GM12801 (cell line): Measurements from ENCODE around the gene ADAMTSL3.

ENCODE experiments used
- TF ChIP-seq, protein P1 (sequence below): IDR thresholded peaks from one replicate; pipeline ENCODE4 v1.5.1; 2011; ENCODE audit warnings: control low read depth; ENCODE audit not compliant: insufficient read length; ENCODE audit errors: extremely low read depth

Gene ADAMTSL3

GRCh38 chr15:83694536-83694935 is 40.6 kb downstream of the ADAMTSL3 start:
- TF ChIP-seq, protein P1, sequence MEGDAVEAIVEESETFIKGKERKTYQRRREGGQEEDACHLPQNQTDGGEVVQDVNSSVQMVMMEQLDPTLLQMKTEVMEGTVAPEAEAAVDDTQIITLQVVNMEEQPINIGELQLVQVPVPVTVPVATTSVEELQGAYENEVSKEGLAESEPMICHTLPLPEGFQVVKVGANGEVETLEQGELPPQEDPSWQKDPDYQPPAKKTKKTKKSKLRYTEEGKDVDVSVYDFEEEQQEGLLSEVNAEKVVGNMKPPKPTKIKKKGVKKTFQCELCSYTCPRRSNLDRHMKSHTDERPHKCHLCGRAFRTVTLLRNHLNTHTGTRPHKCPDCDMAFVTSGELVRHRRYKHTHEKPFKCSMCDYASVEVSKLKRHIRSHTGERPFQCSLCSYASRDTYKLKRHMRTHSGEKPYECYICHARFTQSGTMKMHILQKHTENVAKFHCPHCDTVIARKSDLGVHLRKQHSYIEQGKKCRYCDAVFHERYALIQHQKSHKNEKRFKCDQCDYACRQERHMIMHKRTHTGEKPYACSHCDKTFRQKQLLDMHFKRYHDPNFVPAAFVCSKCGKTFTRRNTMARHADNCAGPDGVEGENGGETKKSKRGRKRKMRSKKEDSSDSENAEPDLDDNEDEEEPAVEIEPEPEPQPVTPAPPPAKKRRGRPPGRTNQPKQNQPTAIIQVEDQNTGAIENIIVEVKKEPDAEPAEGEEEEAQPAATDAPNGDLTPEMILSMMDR = no peak

- TF ChIP-seq, protein P1 = no peak
Observed at GRCh38 chr15:83695246-83695645, 41.3 kb downstream of the ADAMTSL3 start.

DNA sequence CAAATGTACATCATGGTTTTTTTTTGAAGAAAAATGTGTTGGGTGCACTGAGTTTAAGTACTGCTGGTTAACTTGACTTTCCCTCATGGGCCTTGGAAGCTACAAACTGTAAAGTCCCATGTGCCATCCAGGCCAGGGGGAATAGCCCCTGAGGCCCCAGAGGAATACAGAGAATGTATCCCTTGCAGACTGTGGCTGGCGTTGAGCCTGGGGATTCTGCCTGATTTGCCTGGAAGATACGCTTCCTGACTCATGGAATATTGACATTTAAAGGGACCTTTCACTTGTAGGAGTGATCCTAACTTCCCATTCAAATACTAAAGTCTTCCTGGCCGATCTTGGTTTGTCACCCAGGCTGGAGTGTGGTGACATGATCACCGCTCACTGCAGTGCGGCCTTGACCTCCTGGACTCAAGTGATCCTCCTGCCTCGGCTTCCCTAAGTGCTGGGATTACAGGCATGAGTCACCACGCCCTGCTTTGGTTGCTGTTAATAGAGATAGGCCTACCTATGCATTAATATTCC is 42.0 kb downstream of the ADAMTSL3 start:
- TF ChIP-seq, protein P1 = no peak

DNA sequence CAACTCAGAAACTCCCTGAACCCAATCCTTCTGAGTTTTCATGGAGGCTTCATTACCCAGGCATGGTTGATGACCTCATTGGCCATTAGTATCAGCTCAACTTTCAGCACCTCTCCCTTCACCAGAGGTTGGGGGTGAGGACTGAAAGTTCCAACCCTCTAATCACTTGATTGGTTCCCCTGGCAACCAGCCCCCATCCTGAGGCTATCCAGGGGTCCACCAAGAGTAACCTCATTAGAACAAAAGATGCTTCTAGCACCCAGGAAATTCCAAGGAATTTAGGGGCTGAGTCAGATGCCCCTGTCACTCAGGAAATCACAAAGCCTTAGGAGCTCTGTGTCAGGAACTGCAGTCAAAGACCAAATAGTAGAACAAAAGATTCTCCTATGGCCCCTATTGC is 43.8 kb downstream of the ADAMTSL3 start:
- TF ChIP-seq, protein P1 = no peak

DNA sequence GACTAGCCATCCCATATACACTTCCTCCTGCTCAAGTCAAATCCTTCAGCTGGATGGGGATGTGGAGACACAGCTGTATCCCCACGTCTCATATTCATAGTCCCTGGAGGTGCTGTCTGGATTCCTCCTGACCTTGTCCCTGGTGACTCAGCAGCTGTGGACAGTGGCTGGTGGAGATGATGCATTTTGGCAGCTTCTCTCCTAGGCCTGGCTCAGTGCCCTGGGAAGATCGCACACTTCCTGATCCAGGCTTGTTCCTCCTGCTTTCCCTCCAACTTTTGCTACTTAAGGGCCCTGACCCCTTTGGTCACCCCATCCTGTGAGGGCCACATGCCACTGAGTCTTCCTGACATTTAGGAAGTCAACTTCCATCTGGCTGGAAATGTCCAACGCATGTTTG is 44.4 kb downstream of the ADAMTSL3 start:
- TF ChIP-seq, protein P1 = no peak

- TF ChIP-seq, protein P1 = no peak
Observed at GRCh38 chr15:83699028-83699427, 45.1 kb downstream of the ADAMTSL3 start.

DNA sequence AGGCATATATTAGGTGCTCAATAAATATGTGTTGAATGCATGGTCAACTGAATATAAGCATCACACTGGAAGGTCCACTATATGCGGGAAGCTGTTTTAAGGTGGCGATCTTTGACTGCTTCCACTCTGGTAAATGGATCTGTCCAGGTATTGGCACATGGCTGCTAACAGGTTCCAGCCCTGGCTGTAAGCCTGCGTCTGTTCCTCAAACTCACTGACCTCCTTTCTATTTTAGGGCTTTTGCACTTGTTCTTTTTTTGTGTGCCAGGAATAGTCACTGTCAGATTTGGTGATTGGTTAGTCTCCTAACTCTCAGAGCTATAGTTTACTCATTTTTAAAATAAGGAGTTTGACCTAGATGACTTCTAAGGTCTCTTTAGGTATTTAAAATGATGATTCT is 46.2 kb downstream of the ADAMTSL3 start:
- TF ChIP-seq, protein P1 = no peak

- TF ChIP-seq, protein P1 = no peak
Observed at GRCh38 chr15:83708328-83708727, 54.4 kb downstream of the ADAMTSL3 start.
